Measurements from ENCODE around the gene PRPH. TPM values are rescaled to one million over a fixed set of nuclear protein-coding genes. Genes with fewer than 3 reads are reported as not detected.

PRPH gene
- total RNA-seq, 3 donors from 2014 or later, result not detected

- Mint-ChIP-seq H3K9me3 (no peaks in the 10 kb centered on the region), H3K27me3 (ENCODE audit: low read depth) (peaks cover 40% of the 10 kb centered on the region), H3K4me3 (no peak overlapping the region), H3K36me3 (ENCODE audit: insufficient read depth) (no peaks in the 10 kb centered on the region), H3K4me1 (ENCODE audit: low read depth) (no peaks in the 10 kb centered on the region)
- DNase-seq, result no peak
- no peak for ATAC-seq
These were observed 7.1 kb upstream of the PRPH start for GRCh38 chr12:49287876-49288275.

- H3K4me1 Mint-ChIP-seq (ENCODE audit: low read depth), result no peaks in the 10 kb centered on the region
- DNase-seq, result peak; percentile 63
- no peaks in the 10 kb centered on the region for H3K36me3 Mint-ChIP-seq (ENCODE audit: insufficient read depth)
- peak; percentile 77 to 78 for ATAC-seq
- peaks cover 44% of the 10 kb centered on the region for H3K27me3 Mint-ChIP-seq (ENCODE audit: low read depth)
- H3K4me3 Mint-ChIP-seq, result no peak overlapping the region
- H3K9me3 Mint-ChIP-seq, result no peaks in the 10 kb centered on the region
These were observed 6.5 kb upstream of the PRPH start for GRCh38 chr12:49288412-49288853.

- ATAC-seq (no peak), DNase-seq (no peak)
- Mint-ChIP-seq H3K27me3 (ENCODE audit: low read depth) (peaks cover 44% of the 10 kb centered on the region), H3K36me3 (ENCODE audit: insufficient read depth) (no peaks in the 10 kb centered on the region), H3K4me1 (ENCODE audit: low read depth) (no peaks in the 10 kb centered on the region), H3K4me3 (no peak overlapping the region), H3K9me3 (no peaks in the 10 kb centered on the region)
These were observed 5.9 kb upstream of the PRPH start for GRCh38 chr12:49288922-49289555.

GRCh38 chr12:49292729-49293055, 2.3 kb upstream of the PRPH start:
- Mint-ChIP-seq H3K27me3 (ENCODE audit: low read depth) (peaks cover 61% of the 10 kb centered on the region), H3K4me3 (no peak overlapping the region), H3K9me3 (no peaks in the 10 kb centered on the region), H3K4me1 (ENCODE audit: low read depth) (peaks cover 14% of the 10 kb centered on the region), H3K36me3 (ENCODE audit: insufficient read depth) (no peaks in the 10 kb centered on the region)
- no peak for DNase-seq
- ATAC-seq, result no peak

GRCh38 chr12:49293056-49293956, 1.6 kb upstream of the PRPH start:
- DNase-seq (no peak), ATAC-seq (no peak)
- Mint-ChIP-seq H3K36me3 (ENCODE audit: insufficient read depth) (no peaks in the 10 kb centered on the region), H3K9me3 (no peaks in the 10 kb centered on the region), H3K27me3 (ENCODE audit: low read depth) (peaks cover 61% of the 10 kb centered on the region), H3K4me3 (no peak overlapping the region), H3K4me1 (ENCODE audit: low read depth) (peaks cover 17% of the 10 kb centered on the region)

GRCh38 chr12:49294086-49294803, 702 bp upstream of the PRPH start:
- ATAC-seq (no peak), DNase-seq (no peak)
- H3K36me3 Mint-ChIP-seq (ENCODE audit: insufficient read depth), result no peaks in the 10 kb centered on the region
- H3K4me3 Mint-ChIP-seq, result no peak overlapping the region
- peaks cover 61% of the 10 kb centered on the region for H3K27me3 Mint-ChIP-seq (ENCODE audit: low read depth)
- peaks cover 19% of the 10 kb centered on the region for H3K4me1 Mint-ChIP-seq (ENCODE audit: low read depth)
- no peaks in the 10 kb centered on the region for H3K9me3 Mint-ChIP-seq

- no peak for ATAC-seq
- H3K27me3 Mint-ChIP-seq (ENCODE audit: low read depth), result peaks cover 61% of the 10 kb centered on the region
- H3K36me3 Mint-ChIP-seq (ENCODE audit: insufficient read depth), result no peaks in the 10 kb centered on the region
- no peaks in the 10 kb centered on the region for H3K9me3 Mint-ChIP-seq
- H3K4me3 Mint-ChIP-seq, result no peak overlapping the region
- peaks cover 19% of the 10 kb centered on the region for H3K4me1 Mint-ChIP-seq (ENCODE audit: low read depth)
- DNase-seq, result no peak
These were observed 204 bp upstream of the PRPH start for GRCh38 chr12:49294804-49295081.

- DNase-seq (peak; percentile 58), ATAC-seq (peak; percentile 69 to 75)
- Mint-ChIP-seq H3K4me3 (peak overlapping the region; percentile 58), H3K27me3 (ENCODE audit: low read depth) (peaks cover 64% of the 10 kb centered on the region), H3K36me3 (ENCODE audit: insufficient read depth) (no peaks in the 10 kb centered on the region), H3K4me1 (ENCODE audit: low read depth) (peaks cover 19% of the 10 kb centered on the region), H3K9me3 (no peaks in the 10 kb centered on the region)
These were observed 1.3 kb downstream of the PRPH start for GRCh38 chr12:49296034-49296835.

GRCh38 chr12:49296836-49297694, 2.1 kb downstream of the PRPH start:
- Mint-ChIP-seq H3K4me1 (ENCODE audit: low read depth) (peaks cover 23% of the 10 kb centered on the region), H3K27me3 (ENCODE audit: low read depth) (peaks cover 64% of the 10 kb centered on the region), H3K4me3 (peak overlapping the region; percentile 58), H3K9me3 (no peaks in the 10 kb centered on the region), H3K36me3 (ENCODE audit: insufficient read depth) (no peaks in the 10 kb centered on the region)
- ATAC-seq (peak; percentile 59 to 70), DNase-seq (no peak)

GRCh38 chr12:49297695-49298060, 2.7 kb downstream of the PRPH start:
- H3K4me3 Mint-ChIP-seq, result no peak overlapping the region
- peaks cover 65% of the 10 kb centered on the region for H3K27me3 Mint-ChIP-seq (ENCODE audit: low read depth)
- H3K9me3 Mint-ChIP-seq, result no peaks in the 10 kb centered on the region
- ATAC-seq, result peak in 1 of 2 donors; percentile 3
- DNase-seq, result no peak
- H3K36me3 Mint-ChIP-seq (ENCODE audit: insufficient read depth), result no peaks in the 10 kb centered on the region
- peaks cover 23% of the 10 kb centered on the region for H3K4me1 Mint-ChIP-seq (ENCODE audit: low read depth)

GRCh38 chr12:49298160-49298559, 3.2 kb downstream of the PRPH start:
- Mint-ChIP-seq H3K4me1 (ENCODE audit: low read depth) (peaks cover 23% of the 10 kb centered on the region), H3K36me3 (ENCODE audit: insufficient read depth) (no peaks in the 10 kb centered on the region), H3K27me3 (ENCODE audit: low read depth) (peaks cover 67% of the 10 kb centered on the region), H3K9me3 (no peaks in the 10 kb centered on the region), H3K4me3 (no peak overlapping the region)
- ATAC-seq (no peak), DNase-seq (no peak)

- H3K4me1 Mint-ChIP-seq (ENCODE audit: low read depth), result peaks cover 17% of the 10 kb centered on the region
- DNase-seq, result no peak
- peaks cover 51% of the 10 kb centered on the region for H3K27me3 Mint-ChIP-seq (ENCODE audit: low read depth)
- peak; percentile 21 to 54 for ATAC-seq
- no peaks in the 10 kb centered on the region for H3K36me3 Mint-ChIP-seq (ENCODE audit: insufficient read depth)
- H3K4me3 Mint-ChIP-seq, result no peak overlapping the region
- no peaks in the 10 kb centered on the region for H3K9me3 Mint-ChIP-seq
These were observed 6.8 kb downstream of the PRPH start for GRCh38 chr12:49301760-49302159.

GRCh38 chr12:49304161-49304560, 9.2 kb downstream of the PRPH start:
- DNase-seq, result no peak
- H3K4me3 Mint-ChIP-seq, result no peak overlapping the region
- peaks cover 4% of the 10 kb centered on the region for H3K4me1 Mint-ChIP-seq (ENCODE audit: low read depth)
- no peak for ATAC-seq
- H3K27me3 Mint-ChIP-seq (ENCODE audit: low read depth), result peaks cover 40% of the 10 kb centered on the region
- no peaks in the 10 kb centered on the region for H3K9me3 Mint-ChIP-seq
- no peaks in the 10 kb centered on the region for H3K36me3 Mint-ChIP-seq (ENCODE audit: insufficient read depth)
